TTC549 (cell line): ENCODE measurements around the gene C10orf53.

Experiments
- FAIRE-seq: peaks from 2 replicates; lab custom pipeline; 2012; peaks lifted over from hg19 to GRCh38; lab: Jason Lieb, UNC

C10orf53 gene, protein sequence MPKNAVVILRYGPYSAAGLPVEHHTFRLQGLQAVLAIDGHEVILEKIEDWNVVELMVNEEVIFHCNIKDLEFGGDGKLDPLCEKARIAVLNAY

GRCh38 chr10:49679480-49679893 lies at the start of gene C10orf53:
Gene C10orf53, plus strand, starts transcription at chr10:49679651. Its CDS starts 47 bp downstream, at chr10:49679698.
- FAIRE-seq = no peak

- FAIRE-seq = no peak
These were observed 47.5 kb upstream of the C10orf53 start for GRCh38 chr10:49631975-49632374.

DNA sequence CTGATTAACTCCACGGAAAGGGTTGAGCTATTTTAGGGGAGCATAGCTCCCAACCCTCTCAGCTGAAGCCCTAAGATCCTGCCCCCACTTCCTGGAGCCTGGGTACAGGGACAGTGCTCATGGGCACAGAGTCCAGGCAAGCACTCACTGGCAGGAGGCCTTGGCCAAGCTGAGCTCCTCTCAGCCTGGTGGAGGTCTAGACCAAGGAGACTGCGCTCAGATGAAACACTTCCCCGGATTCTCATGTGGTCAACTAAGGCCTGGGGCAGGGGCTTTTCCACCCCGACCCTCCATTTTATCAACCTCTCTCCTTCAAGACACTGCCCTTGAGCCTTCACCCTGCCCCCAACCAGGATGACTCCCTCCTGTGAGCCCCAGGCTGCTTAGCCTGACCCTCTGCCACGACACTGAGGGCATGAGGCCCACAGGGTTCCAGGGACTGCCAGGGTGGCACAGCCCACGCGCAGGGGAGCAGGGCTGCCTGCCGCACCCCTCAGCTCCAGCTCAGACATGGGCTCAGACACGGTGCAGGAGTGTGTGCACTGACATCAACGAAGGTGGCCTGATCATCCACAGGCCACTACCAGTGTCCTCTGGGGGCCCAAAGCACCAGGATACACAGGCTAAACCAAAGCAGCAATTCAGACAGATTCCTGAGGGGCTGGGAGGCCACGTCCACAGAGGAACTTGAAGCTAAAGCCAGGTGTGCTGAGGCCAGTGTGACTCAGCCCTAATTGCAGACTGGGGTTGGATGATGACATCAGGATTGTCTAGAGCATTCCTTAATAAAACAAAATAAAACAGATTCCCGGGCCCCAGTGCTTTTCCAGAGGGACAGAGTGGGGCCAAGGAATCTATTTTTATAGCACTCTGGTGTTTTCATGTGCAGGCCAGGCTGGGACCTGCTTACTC lies 46.8 kb upstream of the C10orf53 start:
- no peak for FAIRE-seq

DNA sequence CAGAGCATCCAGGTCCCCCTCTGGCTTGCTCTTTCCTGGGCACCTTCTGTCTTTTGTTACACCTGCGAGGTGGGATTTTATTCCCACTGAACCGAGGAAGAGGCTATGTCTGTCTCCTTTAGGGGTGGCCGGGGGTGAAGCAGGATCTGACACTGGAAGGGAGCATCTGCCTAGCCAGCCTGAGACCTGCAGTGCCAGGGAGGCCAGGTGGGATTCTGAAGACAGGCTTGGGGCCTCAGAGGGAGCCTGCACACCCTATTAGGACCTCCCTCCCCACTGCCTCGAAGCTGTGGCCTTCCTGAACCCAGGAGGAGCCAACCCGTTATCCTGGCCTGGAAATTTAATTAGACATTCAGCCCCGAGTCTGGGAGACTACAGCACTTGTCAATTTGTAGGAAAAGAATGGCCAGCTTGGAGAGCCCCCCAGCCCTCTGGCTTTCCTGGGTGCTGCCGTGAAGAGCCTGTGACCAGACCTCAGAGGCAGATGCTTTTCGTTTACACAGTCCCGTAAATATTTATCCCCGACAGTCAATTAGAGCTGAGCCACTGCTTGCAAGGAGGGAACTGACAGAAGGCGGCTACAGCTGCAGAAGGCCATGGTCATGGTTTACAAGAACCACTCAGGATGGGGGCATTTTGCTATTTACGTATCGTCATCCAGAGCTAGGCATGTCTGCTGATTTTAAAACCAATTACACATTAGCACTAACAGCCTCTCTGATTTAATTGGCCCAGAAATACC lies 46.0 kb upstream of the C10orf53 start:
- no peak for FAIRE-seq

DNA sequence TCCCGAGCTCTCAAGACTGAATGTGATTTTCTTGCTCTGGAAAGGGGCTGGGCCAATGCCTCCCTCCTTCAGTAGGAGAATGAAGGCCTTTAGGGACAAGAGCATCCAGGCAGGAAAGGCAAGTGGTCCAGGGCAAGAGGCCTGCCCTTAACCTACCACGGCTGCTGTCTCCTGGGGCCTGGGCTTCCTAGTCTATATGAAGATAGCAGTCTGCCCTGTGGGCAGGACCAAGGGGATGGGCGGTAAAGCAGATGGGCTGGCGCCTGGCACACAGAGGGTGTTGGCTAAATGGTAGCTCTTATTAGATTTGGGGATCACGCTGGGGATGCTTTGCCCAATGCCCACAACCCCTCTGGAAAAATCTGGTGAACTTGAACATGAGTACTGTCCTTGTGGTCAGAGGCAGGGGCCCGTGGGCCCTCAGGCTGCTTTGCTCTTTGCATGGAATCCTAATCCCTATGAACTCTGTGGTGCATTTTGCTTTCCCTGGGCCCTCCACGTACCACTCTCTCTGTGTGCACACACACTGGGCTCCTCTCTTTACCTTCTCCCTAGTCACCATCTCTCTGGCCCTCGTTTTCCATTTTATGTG lies 45.3 kb upstream of the C10orf53 start:
- FAIRE-seq = no peak

- FAIRE-seq = no peak
These were observed 37.1 kb upstream of the C10orf53 start for GRCh38 chr10:49642311-49642710.

- no peak for FAIRE-seq
These were observed 36.0 kb upstream of the C10orf53 start for GRCh38 chr10:49643241-49644034.

- FAIRE-seq = no peak
These were observed 35.3 kb upstream of the C10orf53 start for GRCh38 chr10:49644035-49644646.

DNA sequence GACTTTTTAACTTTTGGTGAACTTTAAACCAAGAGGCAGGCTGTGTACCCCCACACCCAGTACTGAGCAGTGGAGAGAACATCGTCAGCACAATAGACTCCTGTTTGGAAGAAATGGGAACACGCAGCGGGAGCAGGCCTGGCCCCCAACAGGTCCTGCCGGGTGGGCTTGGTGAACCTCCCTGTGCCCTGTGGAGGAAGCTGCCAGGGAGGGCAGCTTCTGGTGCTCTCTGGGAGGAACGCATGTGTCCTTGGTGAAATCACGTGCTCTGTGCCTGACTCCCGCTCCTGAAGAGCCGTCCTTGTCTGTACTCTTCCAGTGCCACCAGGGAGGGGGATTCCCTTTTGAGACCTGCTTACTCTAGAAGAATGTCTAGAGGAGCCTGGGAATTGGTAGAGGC lies 34.0 kb upstream of the C10orf53 start:
- no peak for FAIRE-seq

DNA sequence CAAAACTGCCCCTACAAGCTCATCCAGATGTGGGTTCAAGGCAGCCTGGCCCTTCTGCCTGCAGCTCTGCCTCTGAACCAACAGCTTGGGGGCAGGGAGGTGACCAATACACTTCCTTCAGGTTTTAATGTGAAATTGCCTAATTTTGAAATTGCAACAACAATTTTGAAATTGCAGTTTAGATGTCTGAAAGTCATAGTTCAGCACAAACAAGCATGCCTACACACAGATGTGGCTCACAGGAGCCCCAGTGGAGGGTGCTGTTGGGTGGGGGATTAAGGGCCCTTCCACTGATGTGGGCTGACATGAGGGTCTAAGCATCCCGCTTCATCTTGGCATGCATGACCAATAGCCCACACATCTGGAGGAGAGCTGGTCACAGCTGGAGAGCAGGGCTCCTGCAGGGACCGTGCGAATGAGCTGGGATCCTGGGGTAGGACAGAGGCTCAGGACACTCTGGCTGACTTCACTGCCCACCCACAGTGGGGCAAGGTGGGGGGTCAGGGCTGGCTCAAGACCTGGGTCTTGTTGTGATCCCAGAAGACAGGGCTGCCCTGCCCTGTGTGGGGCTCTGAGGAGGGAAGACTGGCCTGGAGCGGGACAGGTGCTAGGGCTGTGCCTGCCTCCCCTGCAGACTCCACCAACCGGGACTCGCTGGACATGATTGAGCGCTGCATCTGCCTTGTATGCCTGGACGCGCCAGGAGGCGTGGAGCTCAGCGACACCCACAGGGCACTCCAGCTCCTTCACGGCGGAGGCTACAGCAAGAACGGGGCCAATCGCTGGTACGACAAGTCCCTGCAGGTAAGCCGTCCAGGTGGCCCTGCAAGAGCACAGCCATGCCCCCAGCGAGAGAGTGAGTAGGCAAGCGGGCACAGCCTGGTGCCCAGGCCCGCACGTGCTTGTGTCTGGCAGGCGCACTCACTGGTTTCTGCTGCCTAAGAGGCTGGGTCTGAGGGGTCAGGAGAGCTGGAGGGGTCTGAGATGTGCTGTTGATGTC lies 33.3 kb upstream of the C10orf53 start:
- FAIRE-seq = no peak

- no peak for FAIRE-seq
These were observed 31.9 kb upstream of the C10orf53 start for GRCh38 chr10:49647554-49647953.

GRCh38 chr10:49647985-49648795 lies 31.3 kb upstream of the C10orf53 start:
- no peak for FAIRE-seq

DNA sequence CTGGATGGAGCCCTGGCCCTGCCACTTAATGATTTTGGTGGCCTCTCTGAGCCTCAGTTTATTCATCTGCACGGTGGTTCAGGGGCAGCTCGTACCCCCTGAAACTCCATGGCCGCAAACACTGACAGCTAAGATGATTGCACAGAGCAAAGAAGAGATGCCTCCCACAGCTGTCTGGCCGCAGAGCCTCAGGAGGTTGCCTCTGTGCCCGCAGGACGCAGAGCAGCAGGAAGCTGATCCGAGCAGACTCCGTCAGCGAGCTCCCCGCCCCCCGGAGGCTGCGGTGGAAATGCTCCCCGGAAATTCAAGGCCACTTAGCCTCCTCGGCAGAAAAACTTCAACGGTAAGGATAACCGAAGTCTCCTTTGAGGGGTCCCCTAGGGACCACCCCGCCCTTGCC lies 30.2 kb upstream of the C10orf53 start:
- FAIRE-seq = no peak

DNA sequence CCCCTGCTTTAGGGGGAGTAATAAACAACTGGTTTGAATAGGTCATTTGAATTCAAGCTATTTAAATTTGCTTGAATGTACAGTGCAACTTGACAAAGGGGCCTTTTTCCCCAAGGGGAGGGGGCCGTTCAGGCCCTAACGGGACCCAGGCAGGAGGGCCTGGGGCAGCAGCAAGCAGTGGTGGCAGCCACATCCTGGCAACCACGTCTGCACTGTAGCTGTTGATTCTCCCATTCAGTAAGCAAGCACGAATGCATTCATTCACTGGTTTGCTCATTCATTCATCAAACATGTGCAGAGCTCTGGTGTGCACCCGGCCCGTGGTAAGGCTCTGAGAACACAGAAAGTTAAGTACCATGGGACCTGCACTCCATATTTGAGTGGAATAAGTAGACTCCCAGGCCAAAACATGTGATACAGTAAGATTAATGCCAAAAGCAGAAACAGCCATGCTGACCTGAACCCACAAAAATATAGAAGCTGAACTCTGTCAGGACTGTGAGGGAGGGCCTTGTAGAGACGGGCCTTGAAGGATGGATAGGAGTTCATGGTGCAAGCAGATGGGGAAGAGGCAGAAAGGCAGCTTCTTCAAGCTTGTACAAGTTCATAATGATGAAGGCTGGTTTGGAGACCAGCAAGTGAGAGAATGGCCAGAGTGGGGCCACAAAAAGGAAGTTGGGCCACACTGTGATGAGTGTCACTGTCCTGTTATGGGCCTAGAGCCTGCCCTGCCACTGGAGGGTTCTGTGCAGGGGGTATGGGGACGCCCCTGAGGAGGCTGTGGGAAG lies 29.3 kb upstream of the C10orf53 start:
- no peak for FAIRE-seq

DNA sequence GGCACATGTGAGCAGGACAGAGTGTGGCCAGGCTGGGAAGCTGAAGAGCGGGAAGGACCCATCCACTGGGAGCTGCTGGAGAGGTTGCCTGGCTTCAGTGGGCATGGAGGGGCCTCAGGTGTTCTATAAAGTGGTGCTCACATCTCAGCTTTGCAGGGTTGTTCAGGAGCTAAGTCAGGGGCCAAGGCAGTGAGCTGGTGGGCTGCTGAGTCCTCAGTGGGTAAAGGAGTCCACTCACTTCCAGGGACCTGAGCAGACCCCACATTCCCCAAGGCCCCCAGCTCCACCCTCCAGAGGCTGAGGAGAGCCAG lies 28.8 kb upstream of the C10orf53 start:
- FAIRE-seq = no peak

- FAIRE-seq = no peak
These were observed 28.2 kb upstream of the C10orf53 start for GRCh38 chr10:49651039-49651835.

- FAIRE-seq = no peak
These were observed 27.5 kb upstream of the C10orf53 start for GRCh38 chr10:49651917-49652316.
